Kasumi-1 (cell line): ENCODE measurements around the gene USP2.
A peak's percentile ranks its signal among the peaks of the same experiment; 100 is the strongest.

Experiments used
- DNase-seq, 2 experiments: peaks; one replicate each; lab custom pipeline; 2025; lab: John Stamatoyannopoulos, UW

Gene USP2

DNA sequence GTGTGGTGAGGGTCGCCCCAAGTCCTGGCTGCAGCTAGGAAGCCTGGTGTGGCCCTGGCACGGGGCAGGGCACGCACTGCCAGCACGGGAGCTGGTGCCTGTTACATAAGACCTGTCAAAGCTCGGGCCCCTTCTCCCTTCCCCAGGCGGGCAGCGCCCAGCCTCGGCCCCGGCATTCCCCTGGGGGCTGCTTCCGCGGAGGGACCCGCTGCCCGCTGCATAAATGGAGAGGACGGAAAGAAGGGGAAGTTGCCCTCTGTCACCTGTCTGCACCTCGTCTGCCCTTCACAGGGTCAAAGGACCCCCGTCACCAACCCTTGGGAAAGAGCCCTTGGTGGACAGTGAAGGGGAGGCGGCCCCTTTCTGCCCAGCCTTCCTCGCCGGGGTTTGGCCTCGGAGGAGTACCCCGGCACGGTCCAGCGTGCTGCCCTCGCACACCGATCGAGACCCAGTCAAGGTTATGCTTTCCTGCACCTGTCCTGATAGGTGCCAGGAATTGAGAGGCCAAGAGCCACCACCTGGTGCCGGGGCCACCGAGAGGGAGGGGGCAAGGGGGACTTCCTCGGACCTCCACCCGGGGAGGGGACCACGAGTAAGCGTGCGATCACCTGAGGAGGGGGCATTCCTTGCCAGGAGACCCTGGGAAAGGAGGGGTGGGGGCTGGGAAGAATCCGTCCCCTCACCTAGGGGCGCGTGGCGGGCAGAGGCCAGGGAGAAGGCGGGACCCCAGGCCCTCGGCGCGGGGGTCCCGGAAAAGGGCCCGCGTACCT is 18.2 kb downstream of the USP2 start:
- DNase-seq = no peak

GRCh38 chr11:119362741-119363080 is 18.8 kb downstream of the USP2 start:
- DNase-seq = no peak

GRCh38 chr11:119361941-119362725 is 19.4 kb downstream of the USP2 start:
- DNase-seq = no peak

DNA sequence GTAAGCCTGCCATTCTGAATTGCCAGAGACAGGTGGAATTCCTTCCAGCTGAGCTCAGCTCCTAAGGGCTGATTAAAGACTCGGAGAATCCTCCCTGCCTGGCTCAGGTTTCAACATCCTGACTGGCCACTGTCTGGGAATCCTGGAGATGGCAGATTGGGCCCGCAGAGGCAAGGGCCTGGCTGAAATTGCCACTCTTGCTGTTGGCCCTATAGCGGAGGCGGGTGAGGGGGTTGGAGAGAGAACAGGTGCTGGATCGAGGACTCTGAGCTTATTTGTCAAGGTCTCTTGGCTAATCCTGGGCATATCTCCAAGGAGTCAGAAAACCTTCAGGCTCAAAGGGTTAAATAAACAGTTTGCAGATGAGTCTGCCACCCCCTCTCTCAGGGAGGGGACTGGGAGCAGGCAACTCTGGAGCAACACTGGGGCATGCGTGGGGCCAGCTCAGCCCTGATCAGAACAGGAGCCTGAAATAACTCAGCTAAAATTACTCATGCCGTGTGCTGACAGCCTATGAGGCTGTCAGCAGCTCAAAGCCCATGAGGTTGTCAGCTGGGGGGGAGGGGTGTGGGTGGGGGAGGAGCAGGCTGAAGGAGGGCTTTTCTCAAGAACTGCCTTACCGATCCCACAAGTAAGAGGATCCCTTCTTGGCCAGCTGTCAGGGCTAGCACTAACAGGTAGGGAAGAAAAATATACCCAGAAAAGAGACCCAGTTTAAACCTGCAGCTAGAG is 20.3 kb downstream of the USP2 start:
- peak; percentile 47 to 73 for DNase-seq

DNA sequence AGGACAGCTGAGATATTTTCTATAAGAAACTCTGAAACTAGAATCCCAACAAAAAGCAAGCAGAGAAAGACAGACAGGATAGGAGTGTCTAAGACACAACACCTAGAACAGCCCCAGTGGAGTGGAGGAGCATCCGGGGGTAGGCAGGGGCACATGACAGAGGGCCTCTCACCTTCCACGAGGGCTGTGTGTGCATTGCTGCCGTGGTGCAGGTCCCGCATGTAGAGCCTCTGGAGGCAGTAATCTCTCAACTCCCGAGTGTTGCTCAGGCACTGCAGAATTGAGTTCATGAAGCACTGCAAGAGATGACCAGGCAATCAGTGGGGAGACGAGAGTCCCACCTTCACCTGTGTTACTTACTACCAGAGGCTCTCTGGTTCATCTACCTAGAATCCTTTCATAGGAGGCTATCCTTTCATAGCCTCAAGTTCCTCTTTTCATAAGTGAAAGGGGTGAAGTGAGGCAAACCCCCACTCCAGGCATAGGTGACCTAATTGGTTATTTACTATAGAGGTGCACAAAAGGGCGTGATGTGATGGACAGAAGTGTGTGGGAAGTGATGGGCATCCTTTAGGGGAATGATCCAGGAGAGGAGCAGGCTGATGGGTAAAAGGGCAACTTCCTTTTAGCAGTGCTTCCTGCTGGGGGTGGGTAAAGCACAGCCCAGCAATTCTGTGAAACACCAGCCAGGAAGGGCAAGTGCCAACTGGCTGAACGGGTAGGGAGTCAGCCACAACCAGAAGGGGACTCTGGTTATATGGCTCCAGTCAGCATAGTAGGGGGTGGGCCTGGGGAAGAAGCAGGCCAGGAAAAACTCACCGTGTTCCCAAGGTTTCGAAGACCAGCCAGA is 21.9 kb downstream of the USP2 start:
- peak; percentile 40 to 61 for DNase-seq

- DNase-seq = no peak
These were observed 24.4 kb downstream of the USP2 start for GRCh38 chr11:119357074-119357473.

- peak; percentile 42 to 51 for DNase-seq
These were observed 25.0 kb downstream of the USP2 start for GRCh38 chr11:119356349-119357031.

- DNase-seq = no peak
These were observed 26.2 kb downstream of the USP2 start for GRCh38 chr11:119355091-119355843.

GRCh38 chr11:119352857-119353260 is 28.6 kb downstream of the USP2 start:
- DNase-seq = no peak

- DNase-seq = no peak
These were observed 30.3 kb downstream of the USP2 start for GRCh38 chr11:119351232-119351631.

DNA sequence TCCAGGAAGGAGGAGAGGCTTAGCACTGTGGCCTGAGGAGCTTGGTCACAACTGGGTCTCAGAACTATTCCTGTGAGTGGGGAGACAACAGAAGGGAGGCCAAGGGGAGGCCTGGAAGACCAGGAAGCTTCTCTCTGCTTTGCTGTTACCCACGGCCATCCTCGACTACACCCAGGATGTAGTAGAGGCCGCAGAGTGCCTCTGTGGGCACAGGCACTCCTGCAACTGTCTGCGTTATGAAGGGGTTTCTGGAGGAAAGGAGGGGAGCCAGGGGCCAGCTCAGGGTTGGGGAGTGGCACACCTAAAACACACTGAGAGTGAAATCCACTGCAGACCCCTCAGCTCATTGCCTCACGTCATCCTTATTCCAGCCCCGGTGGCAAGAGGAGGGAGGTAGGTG is 31.2 kb downstream of the USP2 start:
- no peak for DNase-seq

- no peak for DNase-seq
These were observed 33.4 kb downstream of the USP2 start for GRCh38 chr11:119347940-119348605.

DNA sequence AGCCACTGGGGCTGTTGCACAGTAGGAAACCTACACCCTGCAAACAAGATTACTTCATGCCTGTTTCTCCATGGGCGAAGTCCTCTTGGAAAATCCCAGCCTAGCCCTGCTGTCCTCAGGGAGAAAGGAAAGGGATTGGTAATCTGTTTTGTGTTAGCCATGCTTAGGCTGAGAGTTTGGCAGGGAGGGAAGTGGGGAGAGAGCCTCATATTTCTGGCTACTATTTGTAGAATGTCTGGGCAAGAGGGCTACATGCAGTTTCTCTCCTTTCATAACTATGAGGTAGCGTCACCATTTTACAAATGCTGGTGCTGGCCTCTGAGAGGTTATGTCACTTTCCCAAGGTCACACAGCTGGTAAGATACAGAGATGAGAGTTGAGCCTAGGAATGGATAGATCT is 34.2 kb downstream of the USP2 start:
- no peak for DNase-seq

- DNase-seq = no peak
These were observed 34.9 kb downstream of the USP2 start, which contains the start of gene MFRP for GRCh38 chr11:119346605-119347004. Gene MFRP (minus strand): TSS chr11:119346705. CDS start chr11:119346513, 192 bp downstream.

GRCh38 chr11:119345685-119346084 is 35.8 kb downstream of the USP2 start:
- no peak for DNase-seq

- no peak for DNase-seq
These were observed 37.0 kb downstream of the USP2 start for GRCh38 chr11:119344291-119345010.

- DNase-seq = no peak
These were observed 37.8 kb downstream of the USP2 start for GRCh38 chr11:119343726-119344125.

GRCh38 chr11:119342362-119343130 is 38.9 kb downstream of the USP2 start:
- no peak for DNase-seq

DNA sequence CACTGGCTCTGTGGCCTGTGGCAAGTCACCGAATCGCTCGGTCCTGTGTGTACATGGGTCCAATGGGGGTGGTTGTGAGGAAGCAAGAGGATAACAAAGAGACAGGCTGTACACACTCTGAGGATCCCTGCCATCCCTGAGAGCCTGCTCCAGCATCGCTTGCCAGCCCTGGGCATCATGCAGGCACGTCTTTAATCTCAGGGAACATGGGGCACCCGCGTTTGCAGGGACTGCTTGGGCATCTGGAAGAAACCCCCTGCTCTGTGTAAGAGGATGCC is 39.5 kb downstream of the USP2 start:
- DNase-seq = no peak
